HG03520 (cell line): ENCODE measurements around the gene GORASP1.

ENCODE experiments used
- ATAC-seq: cut with Tn5 transposase; IDR thresholded peaks from one replicate; pipeline ENCODE4 v1.9.1; 2021; ENCODE audit warnings: mild to moderate bottlenecking, moderate library complexity; ENCODE audit not compliant: unreplicated experiment

Gene GORASP1

GRCh38 chr3:39126532-39127071 is 19.2 kb upstream of the GORASP1 start:
- no peak for ATAC-seq

DNA sequence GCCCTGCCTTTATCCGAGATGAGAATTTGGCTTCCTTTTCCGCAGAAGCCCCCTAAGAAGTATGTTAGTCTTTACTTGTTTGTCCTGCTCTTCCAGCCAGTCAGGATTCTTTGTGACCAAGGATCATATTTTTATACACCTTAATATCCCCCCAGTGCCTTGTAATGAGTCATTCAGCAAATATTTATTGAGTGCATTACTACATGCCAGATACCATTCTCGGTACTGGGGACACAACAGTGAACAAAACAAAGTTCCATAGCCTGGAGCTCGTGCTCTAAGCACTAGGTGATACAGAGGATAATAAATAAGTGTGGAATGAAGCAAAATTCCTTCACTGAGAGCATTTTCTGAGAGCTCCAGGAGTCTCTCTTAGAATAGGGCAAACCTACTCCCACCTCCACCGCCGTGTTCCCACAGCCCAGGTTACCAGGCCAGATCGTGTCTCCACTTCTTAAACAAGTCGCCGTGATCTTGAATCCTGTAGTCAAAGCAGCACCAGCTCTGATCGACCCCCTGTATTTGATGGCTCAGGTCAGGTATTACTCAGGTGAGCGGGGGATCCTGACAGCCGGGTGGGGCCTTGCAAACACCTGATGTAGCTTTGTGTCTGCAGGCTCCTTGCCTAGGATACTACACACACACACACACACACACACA is 18.5 kb upstream of the GORASP1 start:
- ATAC-seq, result no peak

GRCh38 chr3:39124876-39125840 is 17.7 kb upstream of the GORASP1 start:
- ATAC-seq, result no peak

DNA sequence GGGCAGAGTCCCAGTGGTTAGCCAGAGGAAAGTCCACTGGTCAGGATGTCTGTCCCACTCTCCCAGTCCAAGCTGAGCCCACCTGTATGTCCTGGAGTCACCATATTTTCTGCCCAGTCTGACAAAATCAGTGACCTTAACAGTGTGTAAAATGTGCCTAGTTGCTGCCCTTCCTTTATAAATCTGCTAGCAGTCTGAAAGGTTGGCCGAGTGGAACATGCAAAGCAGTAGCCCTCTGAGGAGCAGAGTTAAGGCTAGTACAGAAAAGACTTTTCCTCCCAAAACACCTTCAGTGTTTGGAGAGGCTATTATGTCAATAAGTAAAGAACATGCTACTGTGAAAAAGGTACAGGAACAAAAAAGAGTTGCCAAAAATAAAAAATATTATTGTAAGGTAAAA is 15.4 kb upstream of the GORASP1 start:
- peak; percentile 43 for ATAC-seq

DNA sequence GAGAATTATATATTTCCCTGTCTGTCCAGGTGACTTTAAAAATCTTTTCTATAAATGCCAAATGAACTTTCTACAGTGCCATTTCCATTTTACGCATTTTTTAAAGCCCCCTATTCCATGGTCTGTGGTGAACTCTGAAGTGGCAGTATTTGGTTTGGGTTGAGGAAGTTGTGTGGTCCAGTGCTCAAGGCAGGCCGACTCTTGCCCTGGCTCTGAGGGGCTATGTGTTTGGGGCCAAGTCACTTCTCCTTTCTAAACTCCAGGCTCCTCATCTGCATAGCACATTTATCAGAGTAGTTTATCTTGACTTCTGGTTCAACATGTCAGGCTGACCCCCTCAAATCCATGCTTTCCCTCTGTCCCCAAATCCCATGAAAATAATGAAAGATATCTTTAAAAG is 14.2 kb upstream of the GORASP1 start:
- ATAC-seq, result no peak

- no peak for ATAC-seq
Observed at GRCh38 chr3:39118931-39119660, 11.7 kb upstream of the GORASP1 start.

GRCh38 chr3:39118079-39118478 is 10.7 kb upstream of the GORASP1 start:
- no peak for ATAC-seq

- ATAC-seq, result no peak
Observed at GRCh38 chr3:39115870-39116269, 8.4 kb upstream of the GORASP1 start.

GRCh38 chr3:39114456-39114855 is 7.0 kb upstream of the GORASP1 start:
- ATAC-seq, result no peak

- ATAC-seq, result no peak
Observed at GRCh38 chr3:39113291-39113690, 5.9 kb upstream of the GORASP1 start.

DNA sequence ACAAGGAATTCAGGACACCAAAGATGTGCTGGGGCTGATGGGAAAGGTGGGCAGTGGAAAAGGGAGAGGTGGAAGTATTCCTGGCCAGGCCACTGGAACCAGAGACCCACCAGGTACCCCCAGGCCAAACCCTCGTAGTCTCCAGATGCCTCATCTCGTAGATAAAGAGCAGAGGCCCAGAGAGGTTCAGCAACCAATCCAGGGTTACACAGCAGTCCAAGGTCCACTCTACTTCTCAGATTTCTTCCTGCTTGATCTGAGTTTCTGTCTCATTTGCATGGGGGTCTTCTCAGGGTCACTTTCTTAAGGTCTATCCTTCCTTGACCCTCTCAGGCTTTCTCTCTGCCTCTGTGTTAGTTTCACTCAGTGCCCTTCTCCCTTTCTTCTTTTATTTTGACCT is 5.1 kb upstream of the GORASP1 start:
- no peak for ATAC-seq

DNA sequence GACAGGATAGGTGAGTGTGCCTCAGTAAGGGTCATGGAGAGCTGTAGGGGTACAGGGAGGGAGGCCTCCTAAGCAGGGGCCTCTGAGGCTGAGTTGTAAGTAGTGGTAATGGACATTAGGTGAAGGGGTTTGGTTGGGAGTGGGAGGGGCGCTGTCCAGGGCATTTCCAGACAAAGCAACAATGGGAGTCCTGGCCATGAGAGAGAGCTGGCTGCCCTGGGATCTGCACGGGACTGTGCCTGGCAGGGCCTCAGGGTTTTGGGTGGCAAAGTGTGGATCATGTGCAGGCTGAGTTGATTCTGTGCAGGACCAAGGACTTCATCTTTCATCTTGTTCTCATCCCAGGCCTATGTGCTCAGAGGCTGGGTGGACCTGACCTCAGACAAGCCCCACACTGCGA is 4.7 kb upstream of the GORASP1 start:
- no peak for ATAC-seq

- no peak for ATAC-seq
Observed at GRCh38 chr3:39110041-39110639, 2.7 kb upstream of the GORASP1 start.

- ATAC-seq, result no peak
Observed at GRCh38 chr3:39109086-39109485, 1.7 kb upstream of the GORASP1 start.

GRCh38 chr3:39108200-39108710 is 828 bp upstream of the GORASP1 start:
- ATAC-seq, result peak; percentile 70

DNA sequence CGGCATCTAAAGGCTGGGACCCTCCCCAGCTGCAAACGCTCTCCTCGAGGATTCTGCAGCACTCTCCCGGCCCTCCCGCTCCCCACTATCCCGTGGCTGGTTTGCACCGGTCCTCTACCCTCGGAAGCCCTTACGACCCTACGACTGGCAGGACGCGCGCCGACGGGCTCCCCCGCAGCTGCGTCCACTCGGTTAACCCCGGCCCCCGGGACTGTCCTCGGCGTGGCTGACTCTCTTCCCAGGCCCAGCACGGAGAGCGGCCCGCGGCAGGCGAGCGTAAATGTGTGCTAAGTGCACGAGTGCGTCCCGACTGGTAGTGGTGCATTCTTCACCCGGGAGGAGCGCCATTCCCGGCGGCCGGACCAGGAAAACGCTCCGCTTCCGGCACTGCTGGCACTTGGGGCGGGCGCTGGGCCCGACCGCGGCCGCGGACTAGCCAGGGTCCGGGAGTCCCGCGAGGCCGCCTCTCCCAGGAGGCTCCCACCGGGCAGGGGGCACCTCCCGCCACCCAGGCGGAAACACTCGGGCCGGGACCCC is 508 bp downstream of the GORASP1 start:
- ATAC-seq, result peak; percentile 6

DNA sequence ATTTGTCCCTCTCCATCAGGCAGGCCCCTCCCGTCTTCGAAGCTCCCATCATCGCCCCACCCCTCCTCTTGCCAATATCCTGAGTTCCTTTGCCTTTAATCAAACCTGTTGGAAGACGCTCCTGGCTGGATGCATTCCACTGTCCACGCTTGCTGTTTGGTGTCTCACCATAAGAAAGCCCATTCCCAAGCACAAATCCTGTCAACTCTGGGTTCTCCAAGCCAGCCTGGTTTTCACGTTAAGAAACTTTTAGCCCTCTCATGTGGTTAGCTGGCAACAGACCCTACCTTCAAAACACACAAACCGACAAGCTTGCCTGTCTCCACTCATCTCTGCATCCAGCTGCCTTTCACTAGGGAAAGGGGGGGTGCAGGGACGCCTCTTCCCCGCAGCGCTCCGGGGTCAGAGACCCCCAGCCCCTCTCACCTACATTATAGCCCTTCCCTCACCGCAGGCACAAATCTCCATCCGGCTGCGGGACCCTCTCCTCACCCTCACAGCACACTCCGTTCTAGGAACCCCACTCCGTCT is 1.1 kb downstream of the GORASP1 start:
- no peak for ATAC-seq

GRCh38 chr3:39105687-39106063 is 1.8 kb downstream of the GORASP1 start:
- no peak for ATAC-seq

GRCh38 chr3:39104961-39105686 is 2.3 kb downstream of the GORASP1 start:
- no peak for ATAC-seq
